Gastrocnemius medialis (tissue), 4 donors: ENCODE measurements around the gene LUC7L2. TPM values are rescaled to one million over a fixed set of nuclear protein-coding genes. Genes with fewer than 3 reads are reported as not detected.

Source experiments
- ATAC-seq, 2 donors: fragments of 150-250 bp; one replicate each; pipeline ENCODE4 v1.9.1; 2016
- DNase-seq, 2 donors: peaks; one replicate each; pipeline ENCODE4 v3.0.0-alpha.2; 2019
- H3K27ac ChIP-seq, 4 donors: fragments of 200-600 bp; sonication (generic); 1 replicate in 1 of 4; 2 replicates in 3 of 4; pipeline ENCODE4 v1.5.1; 2016 to 2018; ENCODE audit warnings: mild to moderate bottlenecking in 2 of 4, moderate library complexity in 1 of 4
- H3K27me3 ChIP-seq, 3 donors: fragments of 200-600 bp; sonication (generic) in 2 of 3; 1 replicate in 1 of 3; 2 replicates in 2 of 3; pipeline versions ENCODE4 v1.5.1 to v1.6.0; 2016 to 2019; ENCODE audit warnings: mild to moderate bottlenecking in 1 of 3, moderate library complexity in 1 of 3
- H3K36me3 ChIP-seq, 2 donors: fragments of 200-600 bp; sonication (generic) in 1 of 2; one replicate each; pipeline ENCODE4 v1.5.1; 2017 to 2018
- H3K4me1 ChIP-seq, 2 donors: fragments of 200-600 bp; sonication (generic) in 1 of 2; one replicate each; pipeline ENCODE4 v1.5.1; 2016 to 2017; ENCODE audit warnings: mild to moderate bottlenecking in 2 of 2
- H3K4me3 ChIP-seq, 4 donors: fragments of 200-600 bp; sonication (generic) in 3 of 4; 1 replicate in 1 of 4; 2 replicates in 3 of 4; pipeline ENCODE4 v1.5.1; 2016 to 2019; ENCODE audit warnings: mild to moderate bottlenecking in 2 of 4
- H3K9me3 ChIP-seq, 3 donors: fragments of 200-600 bp; sonication (generic) in 2 of 3; 1 replicate in 1 of 3; 2 replicates in 2 of 3; pipeline ENCODE4 v1.5.1; 2016 to 2019
- CTCF ChIP-seq, 5 experiments: fragments of 450-650 bp in 3 of 5; fragments of 200-600 bp in 2 of 5; sonication (generic) in 2 of 5; IDR thresholded peaks in 4 of 5; conservative IDR thresholded peaks in 1 of 5; 1 replicate in 4 of 5; 2 replicates in 1 of 5; pipeline ENCODE4 v1.5.1; 2016 to 2019; ENCODE audit warnings: antibody characterized with exemption in 5 of 5, mild to moderate bottlenecking in 3 of 5, moderate library complexity in 3 of 5
- POLR2A ChIP-seq, 2 donors: fragments of 450-650 bp; IDR thresholded peaks; one replicate each; pipeline ENCODE4 v1.6.1; 2017; ENCODE audit warnings: antibody characterized with exemption in 2 of 2, mild to moderate bottlenecking in 2 of 2, moderate library complexity in 2 of 2
- in situ Hi-C, 4 donors: fragments of 200-750 bp; cut with MboI; loops; one replicate each; pipeline versions ENCODE4 v1.15.0 to v1.8.0; 2017; ENCODE audit warnings: low sequenced_read_pairs in 4 of 4
- intact Hi-C: fragments of 100-400 bp; cut with DNase I; formaldehyde crosslinking; loops from one replicate; pipeline ENCODE4 v1.15.1; 2023; ENCODE audit warnings: low total_unique reads
- total RNA-seq, 4 donors: library from RNA; depleted of rRNA; stranded (reverse); fragments of >200 nt; gene quantifications; one replicate each; pipeline versions ENCODE4 v1.1.0 to v1.2.3, GENCODE V29; 2016

The LUC7L2 gene
- total RNA-seq, 4 donors from 2014 or later: 49.2 to 79.7 (median 54.0) TPM

GRCh38 chr7:139452958-139453672 lies 93.4 kb downstream of the LUC7L2 start:
- no peak for ATAC-seq
- Histone ChIP-seq H3K9me3 (no peaks in the 10 kb centered on the region), H3K27ac (no peak overlapping the region), H3K4me1 (no peaks in the 10 kb centered on the region), H3K36me3 (no peaks in the 10 kb centered on the region), H3K27me3 (no peaks in the 10 kb centered on the region), H3K4me3 (no peak overlapping the region)
- DNase-seq: no peak
- in situ Hi-C loops: no loop called here
- intact Hi-C loops: no loop called here
- TF ChIP-seq CTCF (IDR thresholded peaks at IDR 0.05 in 4 of 5, conservative IDR thresholded peaks at IDR 0.05 in 1 of 5) (no peak), POLR2A (IDR thresholded peaks at IDR 0.05) (no peak)

DNA sequence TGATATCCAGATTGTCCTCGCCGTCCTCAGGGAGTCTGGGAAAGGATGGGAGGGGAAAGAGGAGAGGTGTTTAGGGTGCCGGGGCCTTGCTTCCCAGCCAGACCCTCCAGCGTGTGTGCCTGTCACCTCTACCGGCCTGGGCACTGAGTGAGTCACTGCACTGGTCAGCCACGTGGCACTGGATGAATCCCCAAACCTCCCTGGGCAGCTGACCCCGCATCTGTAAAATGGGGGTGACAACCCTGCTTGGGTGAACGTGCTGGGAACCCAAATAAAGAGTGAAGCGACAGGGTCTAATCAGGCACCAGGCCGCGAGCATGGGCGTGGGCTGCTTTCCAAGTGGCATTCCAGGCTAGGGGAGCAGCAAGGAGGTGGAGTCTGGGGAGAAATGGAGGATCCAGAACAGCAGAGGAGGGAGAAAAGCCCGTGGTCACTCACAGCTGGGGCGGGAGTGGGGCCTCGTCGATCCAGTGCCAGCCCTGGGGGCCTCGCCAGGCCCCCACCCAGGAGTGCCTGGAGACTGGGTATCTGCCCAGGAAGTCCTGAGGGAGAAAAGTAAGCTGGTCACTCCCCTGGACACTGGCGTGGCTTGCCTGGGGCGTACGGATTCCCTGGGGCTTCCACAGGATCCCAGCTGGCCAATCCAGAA lies 94.1 kb downstream of the LUC7L2 start:
- H3K27me3 ChIP-seq: no peaks in the 10 kb centered on the region
- H3K4me3 ChIP-seq: no peak overlapping the region
- in situ Hi-C loops: no loop called here
- H3K9me3 ChIP-seq: no peaks in the 10 kb centered on the region
- no peaks in the 10 kb centered on the region for H3K36me3 ChIP-seq
- intact Hi-C loops: no loop called here
- H3K4me1 ChIP-seq: no peaks in the 10 kb centered on the region
- no peak for TF ChIP-seq POLR2A (IDR thresholded peaks at IDR 0.05)
- no peak for TF ChIP-seq CTCF (IDR thresholded peaks at IDR 0.05 in 4 of 5, conservative IDR thresholded peaks at IDR 0.05 in 1 of 5)
- ATAC-seq (no peak), DNase-seq (no peak)
- no peak overlapping the region for H3K27ac ChIP-seq

GRCh38 chr7:139455789-139456188 lies 96.1 kb downstream of the LUC7L2 start:
- in situ Hi-C loops: no loop called here
- Histone ChIP-seq H3K27me3 (no peaks in the 10 kb centered on the region), H3K27ac (no peak overlapping the region), H3K36me3 (no peaks in the 10 kb centered on the region), H3K9me3 (no peaks in the 10 kb centered on the region), H3K4me1 (no peaks in the 10 kb centered on the region), H3K4me3 (no peak overlapping the region)
- intact Hi-C loops: no loop called here
- ATAC-seq (no peak), DNase-seq (no peak)
- TF ChIP-seq POLR2A (IDR thresholded peaks at IDR 0.05): no peak
- no peak for TF ChIP-seq CTCF (IDR thresholded peaks at IDR 0.05 in 4 of 5, conservative IDR thresholded peaks at IDR 0.05 in 1 of 5)

DNA sequence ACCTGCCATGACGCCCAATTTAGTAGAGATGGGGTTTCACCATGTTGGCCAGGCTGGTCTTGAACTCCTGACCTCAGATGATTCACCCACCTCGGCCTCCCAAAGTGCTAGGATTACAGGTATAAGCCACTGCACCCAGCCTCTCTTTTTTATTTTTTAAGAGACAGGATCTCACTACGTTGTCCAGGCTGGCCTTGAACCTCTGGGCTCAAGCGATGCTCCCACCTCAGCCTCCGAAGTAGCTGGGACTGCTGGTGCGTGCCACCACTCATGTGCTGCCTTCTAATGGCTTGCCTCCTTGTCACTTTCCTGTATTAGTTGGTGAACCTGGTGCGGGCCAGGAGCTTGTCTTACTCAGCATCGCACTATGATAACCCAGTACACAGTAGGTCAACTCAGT lies 96.8 kb downstream of the LUC7L2 start:
- Histone ChIP-seq H3K36me3 (no peaks in the 10 kb centered on the region), H3K4me1 (no peaks in the 10 kb centered on the region), H3K27ac (no peak overlapping the region), H3K9me3 (no peaks in the 10 kb centered on the region), H3K4me3 (no peak overlapping the region), H3K27me3 (no peaks in the 10 kb centered on the region)
- in situ Hi-C loops: no loop called here
- DNase-seq (no peak), ATAC-seq (no peak)
- intact Hi-C loops: no loop called here
- no peak for TF ChIP-seq CTCF (IDR thresholded peaks at IDR 0.05 in 4 of 5, conservative IDR thresholded peaks at IDR 0.05 in 1 of 5)
- TF ChIP-seq POLR2A (IDR thresholded peaks at IDR 0.05): no peak
